Caco-2 (cell line): ENCODE data around the gene RPL10. TPM values are rescaled to one million over a fixed set of nuclear protein-coding genes. Genes with fewer than 3 reads are reported as not detected.

Source experiments
- BruUV-seq: library from RNA; stranded (reverse); fragments of 400-500 nt; replicated peaks from 2 replicates; lab custom pipeline; 2021; lab: Mats Ljungman, UMichigan
- CTCF ChIA-PET: fragments of 300-600 bp; sonication (Branson Sonifier 250); formaldehyde crosslinking; loops from one replicate; lab custom pipeline; 2022; ENCODE audit warnings: antibody characterized with exemption; lab: Charles Lee
- POLR2A ChIA-PET: fragments of 300-600 bp; sonication (Branson Sonifier 250); formaldehyde crosslinking; loops from one replicate; lab custom pipeline; 2022; ENCODE audit warnings: antibody characterized with exemption; lab: Charles Lee
- DNase-seq, 2 experiments: peaks; one replicate each; pipeline versions ENCODE4 v3.0.0 to v3.0.0-alpha.2; 2020 to 2022
- H3K27me3 ChIP-seq: replicated peaks from 2 replicates; pipeline ENCODE4 v1.6.0; 2011; ENCODE audit warnings: low read length; ENCODE audit not compliant: control insufficient read depth, insufficient read depth
- H3K36me3 ChIP-seq: 2 replicates; pipeline ENCODE4 v1.5.1; 2011; ENCODE audit warnings: low read length; ENCODE audit not compliant: control insufficient read depth, insufficient read depth
- H3K4me1 ChIP-seq: fragments of 250-450 bp; sonication (Bioruptor Pico); 2 replicates; pipeline ENCODE4 v1.5.1; 2020; ENCODE audit warnings: mild to moderate bottlenecking
- H3K4me3 ChIP-seq: 2 replicates; pipeline ENCODE4 v1.5.1; 2011; ENCODE audit warnings: low read depth, mild to moderate bottlenecking, control low read depth, low read length
- H3K9me3 ChIP-seq: fragments of 250-450 bp; sonication (Bioruptor Pico); 2 replicates; pipeline ENCODE4 v1.5.1; 2020; ENCODE audit warnings: mild to moderate bottlenecking, moderate library complexity
- H3K27ac Mint-ChIP-seq: one replicate; pipeline ENCODE4 v1.8.0; 2022; ENCODE audit warnings: mixed read lengths; ENCODE audit not compliant: unreplicated experiment
- H3K27me3 Mint-ChIP-seq: one replicate; pipeline ENCODE4 v1.8.0; 2022; ENCODE audit warnings: mixed read lengths; ENCODE audit not compliant: insufficient read depth, unreplicated experiment
- H3K36me3 Mint-ChIP-seq: one replicate; pipeline ENCODE4 v1.8.0; 2022; ENCODE audit warnings: mild to moderate bottlenecking, mixed read lengths; ENCODE audit not compliant: insufficient read depth, unreplicated experiment
- H3K4me1 Mint-ChIP-seq: one replicate; pipeline ENCODE4 v1.8.0; 2022; ENCODE audit warnings: low read depth, mixed read lengths; ENCODE audit not compliant: unreplicated experiment
- H3K4me3 Mint-ChIP-seq: one replicate; pipeline ENCODE4 v1.8.0; 2022; ENCODE audit warnings: mild to moderate bottlenecking, moderate library complexity, mixed read lengths; ENCODE audit not compliant: unreplicated experiment
- H3K9me3 Mint-ChIP-seq: one replicate; pipeline ENCODE4 v1.8.0; 2022; ENCODE audit warnings: mixed read lengths; ENCODE audit not compliant: unreplicated experiment
- intact Hi-C: fragments of 100-400 bp; cut with micrococcal nuclease; formaldehyde crosslinking; loops from one replicate; pipeline ENCODE4 v1.10.0; 2022; ENCODE audit not compliant: unreplicated experiment
- total RNA-seq: library from RNA; stranded (reverse); gene quantifications from 2 replicates; pipeline ENCODE4 v1.2.3, GENCODE V29; 2022
- TF ChIP-seq, protein P1 (sequence below), 2 experiments: fragments of 200-600 bp in 1 of 2; IDR thresholded peaks; 1 replicate in 1 of 2; 2 replicates in 1 of 2; pipeline versions ENCODE4 v1.5.1 to v1.8.0; 2011 to 2022; ENCODE audit warnings: antibody characterized with exemption in 1 of 2, control low read depth in 1 of 2, inconsistent platforms in 1 of 2, low read depth in 1 of 2, low read length in 1 of 2, mild to moderate bottlenecking in 1 of 2, moderate library complexity in 1 of 2; ENCODE audit not compliant: insufficient read depth in 1 of 2, severe bottlenecking in 1 of 2, unreplicated experiment in 1 of 2

RPL10 gene
- total RNA-seq, 1 experiment from 2014 or later: 2,081 TPM

DNA sequence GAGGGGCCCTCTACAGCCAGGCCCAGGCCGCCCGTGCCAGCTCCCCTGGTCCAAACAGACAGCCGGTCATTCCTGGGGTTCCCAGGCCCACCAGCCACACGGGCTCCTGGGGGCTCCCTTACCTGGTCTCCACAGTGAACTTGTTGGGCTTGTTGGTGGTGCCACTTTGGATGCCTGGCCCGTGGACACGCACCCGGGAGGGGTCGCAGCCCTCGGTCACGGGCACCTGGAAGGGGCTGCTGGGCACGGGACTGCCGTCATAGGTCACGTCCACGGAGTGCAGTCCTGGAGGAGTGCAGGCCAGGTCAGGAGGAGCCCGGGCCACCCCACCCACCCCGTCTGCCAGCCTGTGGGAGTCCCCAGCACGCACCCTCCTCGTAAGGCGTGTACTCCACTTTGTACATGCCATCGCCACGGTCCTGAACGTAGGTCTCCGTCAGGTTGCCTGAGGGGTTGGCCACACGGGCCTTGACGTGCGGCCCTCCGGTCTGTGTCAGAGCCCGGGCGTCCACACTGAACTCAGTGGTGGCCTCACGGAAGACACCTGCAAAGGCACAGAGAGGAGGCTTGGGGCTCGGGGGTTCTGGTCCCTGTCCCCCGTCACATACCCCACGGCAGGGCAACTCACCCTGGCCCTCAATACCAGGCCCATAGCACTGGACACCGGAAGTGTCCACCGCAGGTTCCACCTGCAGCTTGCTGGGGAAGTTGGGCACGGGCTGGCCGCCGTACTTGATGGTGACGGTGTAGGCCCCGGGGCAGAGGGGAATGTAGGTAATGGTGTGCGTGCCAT, 38.6 kb upstream of the RPL10 start:
- no peak overlapping the region for H3K4me3 Mint-ChIP-seq
- peaks cover 84% of the 10 kb centered on the region for H3K36me3 Mint-ChIP-seq
- Histone ChIP-seq H3K4me3 (no peak overlapping the region), H3K27me3 (no peaks in the 10 kb centered on the region), H3K9me3 (no peaks in the 10 kb centered on the region), H3K4me1 (no peaks in the 10 kb centered on the region), H3K36me3 (peaks cover 3% of the 10 kb centered on the region)
- no peaks in the 10 kb centered on the region for H3K4me1 Mint-ChIP-seq
- TF ChIP-seq, protein P1, sequence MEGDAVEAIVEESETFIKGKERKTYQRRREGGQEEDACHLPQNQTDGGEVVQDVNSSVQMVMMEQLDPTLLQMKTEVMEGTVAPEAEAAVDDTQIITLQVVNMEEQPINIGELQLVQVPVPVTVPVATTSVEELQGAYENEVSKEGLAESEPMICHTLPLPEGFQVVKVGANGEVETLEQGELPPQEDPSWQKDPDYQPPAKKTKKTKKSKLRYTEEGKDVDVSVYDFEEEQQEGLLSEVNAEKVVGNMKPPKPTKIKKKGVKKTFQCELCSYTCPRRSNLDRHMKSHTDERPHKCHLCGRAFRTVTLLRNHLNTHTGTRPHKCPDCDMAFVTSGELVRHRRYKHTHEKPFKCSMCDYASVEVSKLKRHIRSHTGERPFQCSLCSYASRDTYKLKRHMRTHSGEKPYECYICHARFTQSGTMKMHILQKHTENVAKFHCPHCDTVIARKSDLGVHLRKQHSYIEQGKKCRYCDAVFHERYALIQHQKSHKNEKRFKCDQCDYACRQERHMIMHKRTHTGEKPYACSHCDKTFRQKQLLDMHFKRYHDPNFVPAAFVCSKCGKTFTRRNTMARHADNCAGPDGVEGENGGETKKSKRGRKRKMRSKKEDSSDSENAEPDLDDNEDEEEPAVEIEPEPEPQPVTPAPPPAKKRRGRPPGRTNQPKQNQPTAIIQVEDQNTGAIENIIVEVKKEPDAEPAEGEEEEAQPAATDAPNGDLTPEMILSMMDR (IDR thresholded peaks at IDR 0.05; ENCODE audit: insufficient read depth in 1 of 2, low read depth in 1 of 2, low read length in 1 of 2, severe bottlenecking in 1 of 2, unreplicated experiment in 1 of 2): no peak
- no peak for DNase-seq
- no peaks in the 10 kb centered on the region for H3K27me3 Mint-ChIP-seq
- intact Hi-C loops: no loop called here
- H3K9me3 Mint-ChIP-seq: no peaks in the 10 kb centered on the region
- CTCF ChIA-PET: no interaction called here
- TSS peak; percentile 19 for BruUV-seq
- no peak overlapping the region for H3K27ac Mint-ChIP-seq
- POLR2A ChIA-PET: no interaction called here

DNA sequence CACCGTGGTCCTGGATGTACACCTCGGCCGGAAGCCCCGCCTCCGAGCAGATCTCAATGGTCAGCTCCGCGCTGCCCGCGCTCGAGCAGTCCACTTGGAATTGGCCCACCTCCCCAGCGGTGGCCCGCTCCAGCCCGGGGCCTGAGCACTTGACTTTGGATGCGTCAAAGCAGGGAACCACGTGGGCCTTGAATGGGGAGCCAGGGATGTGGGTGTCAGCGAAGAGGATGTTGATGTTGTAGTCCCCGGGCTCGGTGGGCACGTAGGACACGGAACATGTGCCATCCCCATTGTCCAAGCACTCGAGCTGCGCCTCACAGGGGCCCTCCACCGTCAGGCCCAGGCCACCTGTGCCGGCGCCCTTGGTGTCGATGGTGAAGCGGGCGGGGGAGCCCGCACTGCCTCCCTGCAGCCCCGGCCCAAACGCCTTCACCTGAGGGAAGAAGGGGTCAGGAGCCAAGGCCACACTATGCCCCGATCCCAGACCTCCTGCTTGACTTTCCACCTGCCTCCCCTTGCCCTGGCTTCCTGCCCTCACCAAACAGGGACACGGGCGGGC, 37.9 kb upstream of the RPL10 start:
- H3K4me1 ChIP-seq: no peaks in the 10 kb centered on the region
- no peaks in the 10 kb centered on the region for H3K9me3 Mint-ChIP-seq

GRCh38 chrX:154362085-154362742, 36.0 kb upstream of the RPL10 start:
- POLR2A ChIA-PET: no interaction called here
- no TSS peak for BruUV-seq
- TF ChIP-seq, protein P1 (IDR thresholded peaks at IDR 0.05; ENCODE audit: insufficient read depth in 1 of 2, low read depth in 1 of 2, low read length in 1 of 2, severe bottlenecking in 1 of 2, unreplicated experiment in 1 of 2): no peak
- CTCF ChIA-PET: interaction anchor here (0.6 kb wide), 1 partner anchor 545 kb away, joined by 3 read pairs; no protein-coding TSS in a partner anchor
- Mint-ChIP-seq H3K9me3 (no peaks in the 10 kb centered on the region), H3K27ac (peak overlapping the region; percentile 66), H3K27me3 (no peaks in the 10 kb centered on the region), H3K4me1 (no peaks in the 10 kb centered on the region), H3K4me3 (no peak overlapping the region), H3K36me3 (peaks cover 95% of the 10 kb centered on the region)
- intact Hi-C loops: no loop called here
- no peak for DNase-seq
- no peaks in the 10 kb centered on the region for H3K9me3 ChIP-seq
- H3K4me1 ChIP-seq: no peaks in the 10 kb centered on the region
- no peak overlapping the region for H3K4me3 ChIP-seq
- peaks cover 3% of the 10 kb centered on the region for H3K36me3 ChIP-seq
- H3K27me3 ChIP-seq: no peaks in the 10 kb centered on the region

More for the DNA sequence above, 37.9 kb upstream of the RPL10 start:
- Mint-ChIP-seq H3K27me3 (no peaks in the 10 kb centered on the region), H3K4me1 (no peaks in the 10 kb centered on the region), H3K27ac (no peak overlapping the region), H3K4me3 (no peak overlapping the region), H3K36me3 (peaks cover 90% of the 10 kb centered on the region)
- Histone ChIP-seq H3K27me3 (no peaks in the 10 kb centered on the region), H3K36me3 (peaks cover 3% of the 10 kb centered on the region), H3K4me3 (no peak overlapping the region), H3K9me3 (no peaks in the 10 kb centered on the region)
- ChIA-PET CTCF (no interaction called here), POLR2A (no interaction called here)
- intact Hi-C loops: no loop called here
- no TSS peak for BruUV-seq
- TF ChIP-seq, protein P1 (IDR thresholded peaks at IDR 0.05; ENCODE audit: insufficient read depth in 1 of 2, low read depth in 1 of 2, low read length in 1 of 2, severe bottlenecking in 1 of 2, unreplicated experiment in 1 of 2): no peak
- no peak for DNase-seq
